ENCODE results near the gene AMPD2.

The AMPD2 gene

GRCh38 chr1:109629372-109630030, 9.9 kb downstream of the AMPD2 start:
- no peaks in the 10 kb centered on the region for H3K79me2 ChIP-seq (ENCODE audit: control insufficient read depth, insufficient read depth, low read length, poor library complexity)
- no peak overlapping the region for H2BK120ac ChIP-seq (ENCODE audit: insufficient read depth, low read length, poor library complexity)
- H2AFZ ChIP-seq (ENCODE audit: insufficient read depth, low read length, poor library complexity) = no peak overlapping the region
- H3K23ac ChIP-seq (ENCODE audit: low read length) = no peak overlapping the region
- no peaks in the 10 kb centered on the region for H3K4me1 ChIP-seq (ENCODE audit: control insufficient read depth in 1 of 2, insufficient read depth in 2 of 2, low read length in 2 of 2)
- no peak overlapping the region for H2AK5ac ChIP-seq (ENCODE audit: low read length)
- H3K27ac ChIP-seq (ENCODE audit: low read depth, low read length) = no peak overlapping the region
- no peak overlapping the region for H2BK12ac ChIP-seq (ENCODE audit: low read length)
- no peak overlapping the region for H3K4me2 ChIP-seq (ENCODE audit: low read length)
- no CpG with 5 or more reads among the region's 10 CpGs for WGBS (ENCODE audit: extremely low coverage, insufficient coverage, insufficient read length)
- H3K4me3 ChIP-seq (ENCODE audit: low read depth, low read length) = no peak overlapping the region
- H3K9ac ChIP-seq (ENCODE audit: low read length) = no peak overlapping the region
- no peak overlapping the region for H3K14ac ChIP-seq (ENCODE audit: low read length)
- no peak overlapping the region for H4K8ac ChIP-seq (ENCODE audit: low read depth, low read length)
- no peak overlapping the region for H4K91ac ChIP-seq (ENCODE audit: low read depth, low read length)
- H3K27me3 ChIP-seq (ENCODE audit: insufficient read depth, low read length) = no peaks in the 10 kb centered on the region
- no peak overlapping the region for H2BK5ac ChIP-seq (ENCODE audit: low read depth, low read length, poor library complexity)
- H3K9me3 ChIP-seq (ENCODE audit: insufficient read depth, low read depth, low read length) = no peaks in the 10 kb centered on the region
- H3K36me3 ChIP-seq (ENCODE audit: control insufficient read depth in 1 of 2, insufficient read depth in 2 of 2, low read length in 2 of 2) = peaks cover 58 to 62% of the 10 kb centered on the region in 2 experiments
- no peak overlapping the region for H3K4ac ChIP-seq (ENCODE audit: low read depth, low read length)
- no peak overlapping the region for H4K12ac ChIP-seq (ENCODE audit: low read depth, low read length)
- H3K18ac ChIP-seq (ENCODE audit: low read length) = no peak overlapping the region
- H3K79me1 ChIP-seq (ENCODE audit: low read length) = no peaks in the 10 kb centered on the region
- no peak for DNase-seq

DNA sequence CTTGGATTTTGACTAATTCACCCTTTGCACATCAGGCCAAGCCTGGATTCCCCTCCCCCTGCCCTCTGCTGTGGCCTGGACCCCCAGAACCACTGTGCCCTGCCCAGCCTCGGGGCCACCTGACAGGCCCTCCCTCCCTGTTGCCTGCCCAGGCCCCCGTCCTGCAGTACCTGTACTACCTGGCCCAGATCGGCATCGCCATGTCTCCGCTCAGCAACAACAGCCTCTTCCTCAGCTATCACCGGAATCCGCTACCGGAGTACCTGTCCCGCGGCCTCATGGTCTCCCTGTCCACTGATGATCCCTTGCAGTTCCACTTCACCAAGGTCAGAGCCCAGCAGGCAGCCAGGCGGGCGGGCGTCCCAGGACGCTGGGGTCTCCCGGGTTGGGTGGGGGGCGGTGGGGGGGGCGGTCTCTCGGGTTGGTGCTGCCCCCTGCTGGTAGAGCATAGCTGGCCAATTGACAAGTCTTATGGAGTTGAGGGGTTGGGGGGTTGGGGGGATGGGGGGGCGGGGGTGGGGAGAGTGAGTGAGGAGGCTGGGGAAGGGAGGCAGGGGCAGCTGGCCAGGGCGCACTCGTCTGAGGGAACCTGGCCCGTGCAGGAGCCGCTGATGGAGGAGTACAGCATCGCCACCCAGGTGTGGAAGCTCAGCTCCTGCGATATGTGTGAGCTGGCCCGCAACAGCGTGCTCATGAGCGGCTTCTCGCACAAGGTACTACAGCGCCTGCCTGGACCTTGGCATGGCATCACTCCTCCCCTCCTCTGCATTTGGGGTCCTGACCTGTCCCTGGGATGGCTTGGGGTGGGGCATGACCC, 10.7 kb downstream of the AMPD2 start:
- no peaks in the 10 kb centered on the region for H3K4me1 ChIP-seq (ENCODE audit: control insufficient read depth in 1 of 2, insufficient read depth in 2 of 2, low read length in 2 of 2)
- no peak overlapping the region for H3K14ac ChIP-seq (ENCODE audit: low read length)
- no peaks in the 10 kb centered on the region for H3K79me1 ChIP-seq (ENCODE audit: low read length)
- peaks cover 58 to 61% of the 10 kb centered on the region in 2 experiments for H3K36me3 ChIP-seq (ENCODE audit: control insufficient read depth in 1 of 2, insufficient read depth in 2 of 2, low read length in 2 of 2)
- no peak overlapping the region for H2BK5ac ChIP-seq (ENCODE audit: low read depth, low read length, poor library complexity)
- no peak overlapping the region for H3K4me3 ChIP-seq (ENCODE audit: low read depth, low read length)
- no peak overlapping the region for H2BK12ac ChIP-seq (ENCODE audit: low read length)
- no peak overlapping the region for H3K18ac ChIP-seq (ENCODE audit: low read length)
- H3K79me2 ChIP-seq (ENCODE audit: control insufficient read depth, insufficient read depth, low read length, poor library complexity) = no peaks in the 10 kb centered on the region
- H3K27ac ChIP-seq (ENCODE audit: low read depth, low read length) = no peak overlapping the region
- DNase-seq = no peak
- no peak overlapping the region for H4K8ac ChIP-seq (ENCODE audit: low read depth, low read length)
- no peaks in the 10 kb centered on the region for H3K27me3 ChIP-seq (ENCODE audit: insufficient read depth, low read length)
- no peak overlapping the region for H4K12ac ChIP-seq (ENCODE audit: low read depth, low read length)
- H3K4me2 ChIP-seq (ENCODE audit: low read length) = no peak overlapping the region
- no peak overlapping the region for H3K4ac ChIP-seq (ENCODE audit: low read depth, low read length)
- no peak overlapping the region for H2BK120ac ChIP-seq (ENCODE audit: insufficient read depth, low read length, poor library complexity)
- no peak overlapping the region for H3K23ac ChIP-seq (ENCODE audit: low read length)
- WGBS (ENCODE audit: extremely low coverage, insufficient coverage, insufficient read length) = no CpG with 5 or more reads among the region's 30 CpGs
- H2AFZ ChIP-seq (ENCODE audit: insufficient read depth, low read length, poor library complexity) = no peak overlapping the region
- H2AK5ac ChIP-seq (ENCODE audit: low read length) = no peak overlapping the region
- H3K9ac ChIP-seq (ENCODE audit: low read length) = no peak overlapping the region
- H3K9me3 ChIP-seq (ENCODE audit: insufficient read depth, low read depth, low read length) = no peaks in the 10 kb centered on the region
- no peak overlapping the region for H4K91ac ChIP-seq (ENCODE audit: low read depth, low read length)

- no peak overlapping the region for H3K27ac ChIP-seq (ENCODE audit: low read depth, low read length)
- H4K12ac ChIP-seq (ENCODE audit: low read depth, low read length) = no peak overlapping the region
- H3K14ac ChIP-seq (ENCODE audit: low read length) = no peak overlapping the region
- H3K36me3 ChIP-seq (ENCODE audit: control insufficient read depth in 1 of 2, insufficient read depth in 2 of 2, low read length in 2 of 2) = peaks cover 56 to 57% of the 10 kb centered on the region in 2 experiments
- H3K18ac ChIP-seq (ENCODE audit: low read length) = no peak overlapping the region
- peaks cover 2% of the 10 kb centered on the region in 2 experiments for H3K4me1 ChIP-seq (ENCODE audit: control insufficient read depth in 1 of 2, insufficient read depth in 2 of 2, low read length in 2 of 2)
- DNase-seq = no peak
- no peak overlapping the region for H3K4ac ChIP-seq (ENCODE audit: low read depth, low read length)
- no peak overlapping the region for H3K4me2 ChIP-seq (ENCODE audit: low read length)
- H3K9ac ChIP-seq (ENCODE audit: low read length) = no peak overlapping the region
- no peaks in the 10 kb centered on the region for H3K27me3 ChIP-seq (ENCODE audit: insufficient read depth, low read length)
- H2BK5ac ChIP-seq (ENCODE audit: low read depth, low read length, poor library complexity) = no peak overlapping the region
- no peak overlapping the region for H2BK12ac ChIP-seq (ENCODE audit: low read length)
- no peaks in the 10 kb centered on the region for H3K79me2 ChIP-seq (ENCODE audit: control insufficient read depth, insufficient read depth, low read length, poor library complexity)
- no peak overlapping the region for H4K91ac ChIP-seq (ENCODE audit: low read depth, low read length)
- no peak overlapping the region for H4K8ac ChIP-seq (ENCODE audit: low read depth, low read length)
- H3K9me3 ChIP-seq (ENCODE audit: insufficient read depth, low read depth, low read length) = no peaks in the 10 kb centered on the region
- H3K23ac ChIP-seq (ENCODE audit: low read length) = no peak overlapping the region
- no peaks in the 10 kb centered on the region for H3K79me1 ChIP-seq (ENCODE audit: low read length)
- WGBS (ENCODE audit: extremely low coverage, insufficient coverage, insufficient read length) = no CpG with 5 or more reads among the region's 14 CpGs
- H2BK120ac ChIP-seq (ENCODE audit: insufficient read depth, low read length, poor library complexity) = no peak overlapping the region
- no peak overlapping the region for H2AFZ ChIP-seq (ENCODE audit: insufficient read depth, low read length, poor library complexity)
- H2AK5ac ChIP-seq (ENCODE audit: low read length) = no peak overlapping the region
- H3K4me3 ChIP-seq (ENCODE audit: low read depth, low read length) = no peak overlapping the region
Measured at GRCh38 chr1:109630898-109631512, 11.4 kb downstream of the AMPD2 start.

DNA sequence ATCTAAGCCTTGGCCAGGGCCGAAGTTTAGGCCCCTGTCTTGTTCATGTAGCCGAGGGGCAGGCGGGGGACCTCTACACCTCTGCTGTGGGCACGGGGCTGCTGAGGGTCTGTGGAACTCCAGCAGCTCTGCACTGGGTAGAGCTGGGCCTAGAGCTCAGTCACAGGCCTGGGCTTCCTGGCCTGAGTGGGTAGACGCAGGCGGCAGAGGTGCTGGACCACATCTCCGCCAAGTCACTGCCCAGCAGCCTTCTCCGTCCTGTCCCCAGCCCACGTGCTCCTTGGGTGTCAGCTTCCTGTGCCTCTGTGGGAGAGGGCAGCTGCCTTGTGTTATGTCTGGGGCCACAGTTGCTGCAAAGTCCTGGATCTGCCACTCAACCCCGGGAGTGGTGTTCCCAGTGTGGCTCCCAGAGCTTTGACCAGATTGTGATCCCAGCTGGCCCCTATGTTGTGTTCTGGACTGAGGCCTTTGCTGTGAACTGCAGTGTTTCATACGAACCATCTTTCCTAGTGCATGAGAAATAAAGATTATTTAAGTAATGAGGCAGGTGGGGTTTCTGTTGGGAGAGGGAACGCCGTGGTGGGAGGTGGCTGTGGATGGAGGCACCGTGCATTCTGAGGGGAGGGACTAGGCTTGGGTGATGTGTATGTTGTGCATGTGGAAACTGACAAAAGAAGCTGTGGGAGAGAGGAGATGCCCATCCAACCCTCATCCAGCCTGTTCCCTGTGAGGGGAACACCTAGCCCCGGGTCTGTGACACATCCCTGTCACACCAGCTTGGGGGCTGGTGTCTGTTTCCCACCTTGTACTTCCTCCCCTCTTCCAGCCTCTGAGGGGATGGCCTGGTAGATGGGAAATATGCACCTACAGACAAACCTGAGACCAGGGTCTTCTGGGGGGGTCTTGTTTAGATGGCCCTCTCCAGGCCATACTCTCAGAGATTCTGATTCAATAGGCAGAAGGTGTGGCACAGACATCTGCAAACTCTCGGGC, 12.2 kb downstream of the AMPD2 start:
- H3K27ac ChIP-seq (ENCODE audit: low read depth, low read length) = no peak overlapping the region
- H2BK5ac ChIP-seq (ENCODE audit: low read depth, low read length, poor library complexity) = no peak overlapping the region
- H4K8ac ChIP-seq (ENCODE audit: low read depth, low read length) = no peak overlapping the region
- WGBS (ENCODE audit: extremely low coverage, insufficient coverage, insufficient read length) = no CpG with 5 or more reads among the region's 16 CpGs
- H3K18ac ChIP-seq (ENCODE audit: low read length) = no peak overlapping the region
- no peak overlapping the region for H3K4me2 ChIP-seq (ENCODE audit: low read length)
- H4K12ac ChIP-seq (ENCODE audit: low read depth, low read length) = no peak overlapping the region
- peaks cover 3 to 9% of the 10 kb centered on the region in 2 experiments for H3K4me1 ChIP-seq (ENCODE audit: control insufficient read depth in 1 of 2, insufficient read depth in 2 of 2, low read length in 2 of 2)
- no peak overlapping the region for H2AFZ ChIP-seq (ENCODE audit: insufficient read depth, low read length, poor library complexity)
- H3K36me3 ChIP-seq (ENCODE audit: control insufficient read depth in 1 of 2, insufficient read depth in 2 of 2, low read length in 2 of 2) = peaks cover 48 to 51% of the 10 kb centered on the region in 2 experiments
- no peak overlapping the region for H2BK120ac ChIP-seq (ENCODE audit: insufficient read depth, low read length, poor library complexity)
- no peak overlapping the region for H3K4ac ChIP-seq (ENCODE audit: low read depth, low read length)
- no peak overlapping the region for H3K9ac ChIP-seq (ENCODE audit: low read length)
- no peak for DNase-seq
- H2AK5ac ChIP-seq (ENCODE audit: low read length) = no peak overlapping the region
- no peak overlapping the region for H2BK12ac ChIP-seq (ENCODE audit: low read length)
- H3K9me3 ChIP-seq (ENCODE audit: insufficient read depth, low read depth, low read length) = no peaks in the 10 kb centered on the region
- H3K23ac ChIP-seq (ENCODE audit: low read length) = no peak overlapping the region
- H3K14ac ChIP-seq (ENCODE audit: low read length) = no peak overlapping the region
- no peak overlapping the region for H4K91ac ChIP-seq (ENCODE audit: low read depth, low read length)
- H3K4me3 ChIP-seq (ENCODE audit: low read depth, low read length) = no peak overlapping the region
- no peaks in the 10 kb centered on the region for H3K79me2 ChIP-seq (ENCODE audit: control insufficient read depth, insufficient read depth, low read length, poor library complexity)
- H3K79me1 ChIP-seq (ENCODE audit: low read length) = no peaks in the 10 kb centered on the region
- H3K27me3 ChIP-seq (ENCODE audit: insufficient read depth, low read length) = no peaks in the 10 kb centered on the region
